ENCODE results near the gene DUSP23.

GRCh38 chr1:159743651-159744410 is 36.9 kb upstream of the DUSP23 start:
- TF ChIP-seq POLR2AphosphoS5 (IDR thresholded peaks at IDR 0.05; ENCODE audit: low read depth, low read length) = no peak
- TF ChIP-seq REST (IDR thresholded peaks at IDR 0.05; ENCODE audit: insufficient read depth in 1 of 2, low read depth in 2 of 2, low read length in 2 of 2) = no peak
- no peak for TF ChIP-seq TAF1 (IDR thresholded peaks at IDR 0.05; ENCODE audit: borderline replicate concordance, insufficient read depth, low read length)
- TF ChIP-seq SIN3A (IDR thresholded peaks at IDR 0.05; ENCODE audit: borderline replicate concordance, insufficient read depth, low read length) = no peak

Data from PFSK-1 (cell line).